GM21381 (cell line): Measurements from ENCODE around the gene GIMAP7.
"Not testable (repeated sequence)": the region's sequence is repeated elsewhere in the genome, so short reads cannot be mapped to it uniquely, and the experiment has no call there.

Source experiments
- ATAC-seq: cut with Tn5 transposase; IDR thresholded peaks from one replicate; pipeline ENCODE4 v1.9.1; 2021; ENCODE audit warnings: mild to moderate bottlenecking, moderate library complexity; ENCODE audit not compliant: unreplicated experiment

Gene GIMAP7

GRCh38 chr7:150511048-150511447, 3.6 kb upstream of the GIMAP7 start:
- no peak for ATAC-seq

DNA sequence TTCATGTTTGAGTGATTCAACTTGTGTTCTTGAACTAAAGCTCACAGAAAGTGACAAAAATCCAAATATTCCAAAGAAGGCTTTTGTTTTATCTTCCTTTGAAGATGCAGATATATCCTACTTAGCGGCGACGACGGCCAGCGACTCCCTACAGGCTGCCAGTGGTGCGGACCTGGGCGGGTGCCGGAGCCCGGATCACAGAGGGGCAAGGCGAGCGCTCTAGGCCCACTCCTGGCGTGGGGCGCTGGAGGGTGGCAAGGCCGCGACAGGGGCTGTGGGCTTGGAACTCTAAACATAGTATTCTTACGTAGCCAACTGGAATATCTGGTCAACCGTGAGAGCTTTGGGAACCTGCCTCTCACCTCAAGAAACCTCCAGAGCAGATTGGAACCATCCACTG, 914 bp upstream of the GIMAP7 start:
- ATAC-seq = no peak

GRCh38 chr7:150515248-150516147, 826 bp downstream of the GIMAP7 start:
- peak; percentile 19 for ATAC-seq

DNA sequence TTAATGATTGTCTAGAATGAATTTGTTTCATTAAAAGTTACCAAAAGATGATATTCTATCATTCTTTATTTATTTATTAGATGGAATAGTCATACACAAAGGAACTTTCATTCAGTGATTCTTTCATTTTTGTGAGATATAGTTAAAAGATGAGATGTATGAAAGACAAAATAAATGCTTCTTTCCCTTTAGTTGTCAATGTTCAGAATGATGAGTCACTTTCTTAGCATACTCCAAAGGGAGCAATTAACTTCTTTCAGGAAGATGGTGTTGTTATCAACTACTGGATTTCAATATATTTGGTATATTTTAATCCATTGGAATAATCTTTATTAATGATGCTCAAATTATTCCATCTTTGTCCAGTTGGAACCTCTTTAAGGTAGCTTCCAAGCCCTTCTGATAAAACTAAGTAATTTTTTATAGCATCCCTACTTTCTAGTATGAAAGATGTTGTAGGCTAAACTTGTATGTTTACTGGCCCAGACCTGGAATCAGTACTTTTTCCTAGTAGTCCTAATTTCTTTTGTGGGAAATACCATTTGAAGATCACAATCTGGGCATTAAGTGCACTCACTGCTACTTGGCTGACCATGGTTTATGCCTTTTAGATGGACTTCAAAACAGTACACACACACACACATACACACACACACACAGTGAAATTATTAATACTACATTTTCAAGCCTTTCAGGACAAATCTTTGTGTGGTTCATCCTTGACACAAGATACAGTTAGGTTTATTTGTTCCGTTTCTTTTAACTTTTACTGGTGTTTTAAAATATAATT, 2.5 kb downstream of the GIMAP7 start:
- no peak for ATAC-seq

DNA sequence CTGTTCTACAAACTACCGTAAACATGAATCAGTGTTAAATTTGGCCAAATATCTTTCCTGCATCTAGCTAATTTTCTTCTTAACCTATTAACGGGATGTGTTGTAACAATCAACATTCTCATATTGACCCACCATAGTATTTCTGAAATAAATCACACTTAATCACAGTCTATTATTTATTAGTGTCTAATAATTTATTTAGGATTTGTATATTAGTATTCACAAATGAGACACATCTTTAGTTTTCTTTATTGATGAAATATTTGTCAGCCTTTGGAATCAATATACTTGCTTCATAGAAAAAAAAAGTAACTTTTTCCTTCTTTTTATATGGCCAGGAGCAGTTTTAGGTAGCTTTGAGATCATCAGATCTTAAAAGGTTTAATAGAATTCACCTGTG, 4.6 kb downstream of the GIMAP7 start:
- no peak for ATAC-seq

DNA sequence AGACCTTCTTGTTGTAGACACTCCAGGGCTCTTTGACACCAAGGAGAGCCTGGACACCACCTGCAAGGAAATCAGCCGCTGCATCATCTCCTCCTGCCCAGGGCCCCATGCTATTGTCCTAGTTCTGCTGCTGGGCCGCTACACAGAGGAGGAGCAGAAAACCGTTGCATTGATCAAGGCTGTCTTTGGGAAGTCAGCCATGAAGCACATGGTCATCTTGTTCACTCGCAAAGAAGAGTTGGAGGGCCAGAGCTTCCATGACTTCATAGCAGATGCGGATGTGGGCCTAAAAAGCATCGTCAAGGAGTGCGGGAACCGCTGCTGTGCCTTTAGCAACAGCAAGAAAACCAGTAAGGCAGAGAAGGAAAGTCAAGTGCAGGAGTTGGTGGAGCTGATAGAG, 5.5 kb downstream of the GIMAP7 start:
- no peak for ATAC-seq

DNA sequence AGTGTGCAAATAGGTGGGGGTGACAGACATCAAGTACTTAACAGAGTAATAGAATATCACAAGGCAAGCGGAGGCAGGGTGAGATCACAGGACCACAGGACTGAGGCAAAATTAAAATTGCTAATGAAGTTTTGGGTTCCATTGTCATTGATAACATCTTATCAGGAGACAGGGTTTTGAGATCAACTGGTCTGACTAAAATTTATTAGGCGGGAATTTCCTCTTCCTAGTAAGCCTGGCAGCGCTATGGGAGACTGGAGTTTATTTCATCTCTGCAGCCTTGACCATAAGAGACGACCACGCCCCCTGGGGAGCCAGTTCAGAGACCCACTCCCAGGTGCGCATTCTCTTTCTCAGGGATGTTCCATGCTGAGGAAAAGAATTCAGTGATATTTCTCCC, 8.3 kb downstream of the GIMAP7 start:
- not testable (repeated sequence) for ATAC-seq

- ATAC-seq = no peak
These were observed 9.3 kb downstream of the GIMAP7 start for GRCh38 chr7:150524018-150524417.

DNA sequence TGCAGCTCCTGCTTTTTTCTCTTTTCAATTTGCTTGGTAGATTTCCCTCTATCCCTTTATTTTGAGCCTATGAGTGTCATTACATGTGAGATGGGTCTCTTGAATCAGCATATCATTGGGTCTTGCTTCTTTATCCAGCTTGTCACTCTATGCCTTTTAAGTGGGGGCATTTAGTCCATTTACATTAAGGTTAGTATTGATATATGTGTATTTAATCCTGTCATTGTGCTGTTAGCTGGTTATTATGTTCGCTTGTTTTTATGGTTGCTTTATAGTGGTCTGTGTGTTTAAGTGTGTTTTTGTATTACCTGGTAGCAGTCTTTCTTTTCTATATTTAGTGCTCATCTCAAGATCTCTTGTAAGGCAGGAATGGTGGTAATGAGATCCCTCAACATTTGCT, 17.0 kb downstream of the GIMAP7 start:
- no peak for ATAC-seq

DNA sequence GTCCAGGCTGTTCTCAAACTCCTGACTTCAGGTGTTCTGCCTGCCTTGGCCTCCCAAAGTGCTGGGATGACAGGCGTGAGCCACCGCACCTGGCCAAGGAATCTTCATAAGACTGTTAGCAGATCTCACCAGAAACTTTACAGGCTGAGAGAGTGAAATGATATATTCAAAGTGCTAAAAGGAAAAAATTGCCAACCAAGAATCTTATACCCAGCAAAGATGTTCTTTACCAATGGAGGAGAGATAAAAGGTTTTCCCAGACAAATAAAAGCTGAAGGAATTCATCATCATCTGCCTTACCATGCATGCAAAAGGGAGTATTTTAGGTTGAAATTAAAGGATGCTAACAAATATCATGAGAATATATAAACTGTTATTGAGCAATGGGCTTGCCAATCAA, 23.6 kb downstream of the GIMAP7 start:
- no peak for ATAC-seq

DNA sequence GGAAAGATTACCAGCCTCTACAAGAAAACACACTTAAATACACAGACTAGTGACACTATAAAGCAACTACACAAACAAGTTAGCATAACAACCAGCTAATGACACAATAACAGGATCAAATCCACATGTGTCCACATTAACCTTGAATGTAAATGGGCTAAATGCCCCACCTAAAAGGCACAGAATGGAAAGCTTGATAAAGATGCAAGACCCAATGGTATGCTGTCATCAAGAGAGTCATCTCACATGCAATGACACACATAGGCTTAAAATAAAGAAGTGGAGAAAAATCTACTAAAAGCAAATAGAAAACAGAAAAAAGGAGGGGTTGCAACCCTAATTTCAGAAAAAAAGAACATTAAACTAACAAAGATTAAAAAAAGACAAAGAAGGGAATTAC, 38.5 kb downstream of the GIMAP7 start:
- no peak for ATAC-seq

GRCh38 chr7:150556521-150557138, 42.0 kb downstream of the GIMAP7 start:
- ATAC-seq = no peak

GRCh38 chr7:150560486-150560885, 45.8 kb downstream of the GIMAP7 start:
- no peak for ATAC-seq

DNA sequence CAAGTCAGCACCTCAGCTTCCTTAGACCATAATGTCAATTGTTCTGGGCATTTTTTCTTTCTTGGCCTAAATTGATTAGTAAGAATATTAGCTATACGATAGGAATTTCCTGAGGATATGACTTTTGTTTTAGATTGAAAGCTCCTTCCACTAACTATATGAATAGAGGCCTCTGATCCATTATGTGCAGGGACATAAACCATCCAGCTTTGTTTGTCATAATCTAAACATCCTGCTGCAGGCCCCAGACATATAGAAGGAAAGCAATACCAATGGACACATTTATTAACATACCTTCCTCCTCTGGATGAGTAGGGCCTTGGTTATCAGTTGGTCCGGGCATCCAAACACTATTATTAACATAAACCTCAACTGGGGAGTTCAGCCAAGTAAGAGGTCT, 48.2 kb downstream of the GIMAP7 start:
- no peak for ATAC-seq

DNA sequence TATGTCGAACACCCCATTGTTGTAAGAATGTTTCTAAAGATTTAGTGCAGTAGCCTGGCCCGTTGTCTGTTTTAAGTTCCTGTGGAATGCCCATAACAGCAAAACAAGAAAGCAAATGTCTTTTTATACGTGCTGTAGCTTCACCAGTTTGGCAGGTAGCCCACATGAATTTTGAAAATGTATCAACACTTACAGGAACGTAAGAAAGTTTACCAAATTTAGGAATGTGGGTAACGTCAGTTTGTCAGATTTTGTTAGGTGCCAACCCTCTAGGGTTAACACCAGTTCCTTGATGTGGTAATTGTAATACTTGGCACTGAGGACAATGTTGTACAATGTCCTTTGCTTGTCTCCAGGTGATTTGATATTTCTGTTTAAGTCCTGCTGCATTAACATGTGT, 49.3 kb downstream of the GIMAP7 start:
- ATAC-seq = no peak

DNA sequence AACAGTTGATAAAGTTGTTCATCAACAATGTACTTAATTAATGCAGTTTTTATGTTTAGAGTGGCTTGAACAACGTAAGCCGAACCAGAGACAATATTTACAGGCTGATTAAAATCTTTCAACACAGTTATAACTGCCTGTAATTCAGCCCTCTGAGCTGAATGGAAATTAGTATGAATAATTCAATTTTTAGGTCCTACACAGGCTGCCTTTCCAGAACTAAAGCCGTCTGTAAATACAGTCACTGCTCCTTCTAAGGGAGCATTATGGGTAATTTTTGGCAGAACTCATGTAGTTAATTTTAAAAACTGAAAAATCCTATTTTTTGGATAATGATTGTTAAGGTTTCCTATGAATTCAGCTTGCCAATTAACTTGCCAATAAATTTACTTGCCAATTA, 49.9 kb downstream of the GIMAP7 start:
- ATAC-seq = no peak

DNA sequence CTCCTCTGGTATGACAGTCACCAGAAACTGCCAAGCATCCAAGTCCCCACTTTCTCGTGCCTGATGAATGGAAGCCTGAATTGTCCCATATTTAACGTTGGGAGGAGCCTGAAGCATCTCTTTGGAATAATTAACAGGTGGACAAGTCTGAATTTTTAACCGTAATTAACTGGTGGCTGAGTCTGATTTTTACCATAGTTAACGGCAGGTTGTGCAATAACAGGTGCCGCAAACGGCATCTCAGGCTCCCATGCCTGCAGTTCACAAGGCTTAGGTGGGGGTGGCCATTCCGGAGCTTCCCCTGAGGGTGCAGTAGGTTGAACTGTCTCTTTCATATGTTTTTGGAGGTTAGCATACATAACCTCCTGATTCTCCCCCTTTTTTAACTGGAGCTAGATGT, 50.6 kb downstream of the GIMAP7 start:
- no peak for ATAC-seq

GRCh38 chr7:150566123-150566522, 51.5 kb downstream of the GIMAP7 start:
- no peak for ATAC-seq

- no peak for ATAC-seq
These were observed 51.9 kb downstream of the GIMAP7 start for GRCh38 chr7:150566572-150566971.

DNA sequence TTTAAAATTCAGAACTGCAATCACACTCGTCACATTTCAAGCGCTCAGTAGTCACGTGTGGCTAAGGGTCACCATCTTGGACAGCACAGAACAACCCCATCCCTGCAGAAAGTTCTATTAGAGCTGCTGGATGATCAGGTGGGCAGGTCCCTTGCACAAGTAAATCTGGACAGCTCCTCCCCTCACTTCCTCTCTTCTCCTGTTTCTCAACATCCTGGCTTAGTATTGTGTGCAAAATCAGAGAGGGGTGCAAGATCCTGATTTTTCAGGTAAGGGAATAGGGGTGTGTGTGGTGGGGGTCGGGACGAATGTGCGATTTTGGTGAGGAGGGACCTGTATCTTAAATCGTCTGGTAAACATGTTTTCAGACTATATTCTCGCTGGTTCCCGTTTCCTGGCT, 52.5 kb downstream of the GIMAP7 start, which contains the start of gene GIMAP4:
Gene GIMAP4, plus strand, starts transcription at position 222 of the 400 bp plus-strand sequence. CDS start 2,512 bp downstream, outside the sequence.
- ATAC-seq = no peak

GRCh38 chr7:150567871-150568301, 53.2 kb downstream of the GIMAP7 start:
- no peak for ATAC-seq
